GM23338 (cell line): ENCODE measurements around the gene CD4. TPM values are rescaled to one million over a fixed set of nuclear protein-coding genes. Genes with fewer than 3 reads are reported as not detected.

Experiments used
- ATAC-seq: fragments of 200-7000 bp; cut with Tn5 transposase; 3 replicates; pipeline ENCODE4 v1.9.1; 2020
- DNase-seq: peaks from one replicate; pipeline ENCODE4 v3.0.0-alpha.2; 2015; ENCODE audit warnings: low spot score
- H2AFZ ChIP-seq: fragments of 200-600 bp; sonication (generic); 2 replicates; pipeline ENCODE4 v1.8.0; 2016; ENCODE audit warnings: antibody characterized with exemption, mild to moderate bottlenecking, moderate library complexity
- H3F3A ChIP-seq: fragments of 200-600 bp; sonication (generic); replicated peaks from 2 replicates; pipeline ENCODE4 v1.8.0; 2017; ENCODE audit warnings: antibody characterized with exemption, mixed run types, low read depth
- H3K27ac ChIP-seq: fragments of 200-600 bp; sonication (generic); 2 replicates; pipeline ENCODE4 v1.6.1; 2016; ENCODE audit warnings: low read depth
- H3K27me3 ChIP-seq: fragments of 200-600 bp; sonication (generic); 2 replicates; pipeline ENCODE4 v1.8.0; 2016; ENCODE audit warnings: mild to moderate bottlenecking, mixed run types, moderate library complexity; ENCODE audit not compliant: insufficient read depth
- H3K36me3 ChIP-seq: fragments of 200-600 bp; sonication (generic); 2 replicates; pipeline ENCODE4 v1.8.0; 2016; ENCODE audit warnings: mild to moderate bottlenecking; ENCODE audit not compliant: insufficient read depth
- H3K4me1 ChIP-seq: fragments of 200-600 bp; sonication (generic); 2 replicates; pipeline ENCODE4 v1.8.0; 2016; ENCODE audit warnings: mild to moderate bottlenecking, moderate library complexity; ENCODE audit not compliant: insufficient read depth
- H3K4me2 ChIP-seq: fragments of 200-600 bp; sonication (generic); 2 replicates; pipeline ENCODE4 v1.7.1; 2017; ENCODE audit warnings: mixed run types
- H3K4me3 ChIP-seq: fragments of 200-600 bp; sonication (generic); 2 replicates; pipeline ENCODE4 v1.6.1; 2016; ENCODE audit warnings: mixed run types
- H3K79me2 ChIP-seq: fragments of 200-600 bp; sonication (generic); replicated peaks from 2 replicates; pipeline ENCODE4 v1.8.0; 2017; ENCODE audit warnings: mild to moderate bottlenecking; ENCODE audit not compliant: insufficient read depth
- H3K9me2 ChIP-seq: fragments of 200-600 bp; sonication (generic); 2 replicates; pipeline ENCODE4 v1.8.0; 2017; ENCODE audit not compliant: insufficient read depth
- H4K20me1 ChIP-seq: fragments of 200-600 bp; sonication (generic); replicated peaks from 2 replicates; pipeline ENCODE4 v1.8.0; 2017; ENCODE audit warnings: mild to moderate bottlenecking; ENCODE audit not compliant: insufficient read depth
- H3K27ac Mint-ChIP-seq: 2 replicates; pipeline ENCODE4 v1.8.0; 2020; ENCODE audit warnings: inconsistent platforms, mild to moderate bottlenecking, moderate library complexity, mixed read lengths
- H3K27me3 Mint-ChIP-seq: 3 replicates; pipeline ENCODE4 v1.8.0; 2022; ENCODE audit warnings: low read depth, mild to moderate bottlenecking, moderate library complexity, mixed read lengths, inconsistent platforms; ENCODE audit not compliant: insufficient read depth, poor library complexity
- H3K36me3 Mint-ChIP-seq: 3 replicates; pipeline ENCODE4 v1.8.0; 2021; ENCODE audit warnings: low read depth, mild to moderate bottlenecking, inconsistent platforms, moderate library complexity, mixed read lengths
- H3K4me1 Mint-ChIP-seq: 3 replicates; pipeline ENCODE4 v1.8.0; 2020; ENCODE audit warnings: mild to moderate bottlenecking, inconsistent platforms, mixed read lengths
- H3K4me3 Mint-ChIP-seq: 3 replicates; pipeline ENCODE4 v1.8.0; 2021; ENCODE audit warnings: moderate library complexity, mild to moderate bottlenecking, inconsistent platforms, mixed read lengths
- H3K9me3 Mint-ChIP-seq: 3 replicates; pipeline ENCODE4 v1.8.0; 2020; ENCODE audit warnings: moderate library complexity, mild to moderate bottlenecking, inconsistent platforms, mixed read lengths
- CREB1 ChIP-seq: fragments of 250-450 bp; sonication (Bioruptor Pico); IDR thresholded peaks from 2 replicates; pipeline ENCODE4 v1.5.0; 2020; ENCODE audit warnings: low read depth, mild to moderate bottlenecking, moderate library complexity
- CTCF ChIP-seq, 2 experiments: fragments of 200-600 bp in 1 of 2; sonication (generic) in 1 of 2; conservative IDR thresholded peaks; 2 replicates each; pipeline versions ENCODE4 v1.5.1 to v1.6.1; 2016 to 2017; ENCODE audit warnings: antibody characterized with exemption in 2 of 2, low read depth in 2 of 2, mild to moderate bottlenecking in 2 of 2, moderate library complexity in 1 of 2
- ETS1 ChIP-seq: IDR thresholded peaks from 2 replicates; pipeline ENCODE4 v1.6.1; 2016; ENCODE audit warnings: antibody characterized with exemption
- EZH2 ChIP-seq: fragments of 200-600 bp; sonication (generic); IDR thresholded peaks from one replicate; pipeline ENCODE4 v1.8.0; 2017; ENCODE audit warnings: antibody characterized with exemption, mild to moderate bottlenecking, low read depth; ENCODE audit not compliant: unreplicated experiment
- EZH2phosphoT487 ChIP-seq: fragments of 200-600 bp; sonication (generic); IDR thresholded peaks from one replicate; pipeline ENCODE4 v1.8.1; 2018; ENCODE audit warnings: antibody characterized with exemption; ENCODE audit not compliant: unreplicated experiment
- REST ChIP-seq: IDR thresholded peaks from one replicate; pipeline ENCODE4 v1.6.1; 2018; ENCODE audit warnings: antibody characterized with exemption; ENCODE audit not compliant: unreplicated experiment
- STAT1 ChIP-seq: IDR thresholded peaks from one replicate; pipeline ENCODE4 v1.6.1; 2016; ENCODE audit warnings: antibody characterized with exemption; ENCODE audit not compliant: unreplicated experiment
- ZNF114 ChIP-seq: fragments of 250-450 bp; sonication (Bioruptor Pico); IDR thresholded peaks from 2 replicates; pipeline ENCODE4 v1.5.0; 2020; ENCODE audit warnings: mild to moderate bottlenecking, moderate library complexity
- polyA plus RNA-seq: library from polyadenylated mRNA; unstranded; fragments of >200 nt; fragmentation: Nextera tagmentation; extraction: Ambion mirVana; gene quantifications from 2 replicates; pipeline ENCODE4 v1.2.1, GENCODE V29; 2016
- total RNA-seq: library from RNA; depleted of rRNA; stranded (reverse); fragments of >200 nt; shearing (Covaris generic); gene quantifications from 2 replicates; pipeline ENCODE4 v1.2.3, GENCODE V29; 2014

The CD4 gene
- total and polyA plus RNA-seq, 2 experiments from 2014 or later, result 1.5 to 2.0 TPM

GRCh38 chr12:6783828-6784227, 5.5 kb upstream of the CD4 start:
- no peaks in the 10 kb centered on the region for H3K9me2 ChIP-seq
- H3K27ac Mint-ChIP-seq, result no peak overlapping the region
- H3K36me3 ChIP-seq, result no peaks in the 10 kb centered on the region
- H3F3A ChIP-seq, result no peaks in the 10 kb centered on the region
- H3K79me2 ChIP-seq, result no peaks in the 10 kb centered on the region
- H3K9me3 Mint-ChIP-seq, result no peaks in the 10 kb centered on the region
- no peak overlapping the region for H3K4me3 Mint-ChIP-seq
- peaks cover 11% of the 10 kb centered on the region for H3K27me3 Mint-ChIP-seq
- H4K20me1 ChIP-seq, result no peaks in the 10 kb centered on the region
- ATAC-seq (no peak), DNase-seq (no peak)
- H3K4me2 ChIP-seq, result no peak overlapping the region
- TF ChIP-seq EZH2phosphoT487, result no peak
- TF ChIP-seq ETS1, result no peak
- peaks cover 20% of the 10 kb centered on the region for H3K4me1 Mint-ChIP-seq
- H2AFZ ChIP-seq, result 0 out of 2 replicates have a peak overlapping the region, but pooled peaks have one; percentile 47
- H3K27ac ChIP-seq, result no peak overlapping the region
- peaks cover 15% of the 10 kb centered on the region for H3K4me1 ChIP-seq
- no peaks in the 10 kb centered on the region for H3K36me3 Mint-ChIP-seq
- no peaks in the 10 kb centered on the region for H3K27me3 ChIP-seq
- H3K4me3 ChIP-seq, result no peak overlapping the region

GRCh38 chr12:6784296-6784695, 5.0 kb upstream of the CD4 start:
- H3F3A ChIP-seq, result no peaks in the 10 kb centered on the region
- Mint-ChIP-seq H3K36me3 (no peaks in the 10 kb centered on the region), H3K4me3 (no peak overlapping the region), H3K4me1 (peaks cover 20% of the 10 kb centered on the region), H3K27ac (no peak overlapping the region), H3K9me3 (no peaks in the 10 kb centered on the region), H3K27me3 (peaks cover 10% of the 10 kb centered on the region)
- no peak overlapping the region for H3K27ac ChIP-seq
- ATAC-seq, result no peak
- H3K36me3 ChIP-seq, result no peaks in the 10 kb centered on the region
- no peak overlapping the region for H3K4me3 ChIP-seq
- no peaks in the 10 kb centered on the region for H3K79me2 ChIP-seq
- no peaks in the 10 kb centered on the region for H4K20me1 ChIP-seq
- H3K9me2 ChIP-seq, result no peaks in the 10 kb centered on the region
- no peak overlapping the region for H3K4me2 ChIP-seq
- no peaks in the 10 kb centered on the region for H3K27me3 ChIP-seq
- DNase-seq, result no peak
- H2AFZ ChIP-seq, result 0 out of 2 replicates have a peak overlapping the region, but pooled peaks have one; percentile 47
- peaks cover 17% of the 10 kb centered on the region for H3K4me1 ChIP-seq
- TF ChIP-seq CTCF (conservative IDR thresholded peaks at IDR 0.05; ENCODE audit: low read depth in 2 of 2) (no peak), REST (no peak), ETS1 (no peak), CREB1 (CRISPR knock-in tag) (no peak), EZH2phosphoT487 (no peak), ZNF114 (CRISPR knock-in tag) (no peak), STAT1 (no peak), EZH2 (no peak)
